Effector CD8-positive, alpha-beta T cell (primary cell): ENCODE measurements around the gene LCORL.
"Not testable (repeated sequence)": the region's sequence is repeated elsewhere in the genome, so short reads cannot be mapped to it uniquely, and the experiment has no call there.

ENCODE experiments used
- DNase-seq: peaks from one replicate; lab custom pipeline; 2025; lab: John Stamatoyannopoulos, UW

Gene LCORL

DNA sequence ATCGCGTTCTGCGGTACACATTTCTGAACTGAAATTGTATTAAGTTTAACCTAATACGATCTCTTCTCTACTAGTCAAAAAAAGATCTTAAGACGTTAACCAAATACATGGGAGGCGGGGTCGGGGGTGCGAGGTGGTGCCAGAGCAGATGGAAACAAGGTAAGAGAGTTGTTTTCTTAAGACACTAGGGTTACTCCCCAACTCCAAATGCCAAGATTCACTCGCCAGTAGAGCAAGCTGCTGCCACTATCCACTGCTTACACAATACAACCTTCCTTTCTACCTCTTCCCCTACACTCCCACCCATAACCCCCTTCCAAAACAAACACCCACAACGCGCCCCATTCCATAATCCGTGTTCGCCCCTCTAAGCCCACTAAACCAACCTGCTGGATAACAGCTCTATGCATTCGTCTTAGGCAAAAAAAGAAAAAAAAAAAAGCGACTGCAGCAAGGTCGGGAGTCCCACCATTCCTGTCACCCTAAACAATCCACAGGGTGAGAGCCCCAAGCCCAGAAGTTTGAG, 1.3 kb downstream of the LCORL start:
- DNase-seq: peak; percentile 3

- DNase-seq: no peak
These were observed 7.3 kb downstream of the LCORL start for GRCh38 chr4:18014269-18014668.

DNA sequence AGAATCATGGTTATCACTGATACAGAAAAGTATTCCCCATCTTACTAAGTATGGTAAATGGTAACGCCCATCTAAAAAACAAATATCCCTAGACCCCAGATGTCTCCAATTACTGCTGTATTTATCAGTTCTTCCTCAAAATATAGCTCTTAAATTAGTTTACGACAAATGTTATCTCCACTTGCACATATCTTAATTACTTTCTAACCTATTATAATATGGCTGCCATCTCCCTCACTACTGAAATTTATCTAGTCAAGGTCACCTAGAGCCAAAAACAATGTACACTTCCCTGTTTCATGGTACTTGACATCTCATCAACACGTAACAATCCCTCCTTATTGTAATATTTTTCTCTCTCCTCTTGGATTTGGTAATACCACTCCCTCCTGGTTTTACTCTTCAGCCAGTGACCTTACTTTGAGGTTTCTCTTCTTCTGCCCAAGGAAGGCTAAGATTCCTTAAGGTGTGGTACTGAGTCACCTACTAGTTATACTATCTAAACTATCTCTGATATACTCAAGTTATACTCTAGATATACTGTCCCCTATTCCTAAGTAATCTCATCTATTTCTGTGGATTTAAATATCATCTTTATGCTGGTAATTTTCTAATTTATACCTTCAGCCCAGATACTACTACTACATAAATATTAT, 8.6 kb downstream of the LCORL start:
- no peak for DNase-seq

- DNase-seq: no peak
These were observed 9.3 kb downstream of the LCORL start for GRCh38 chr4:18012134-18012806.

DNA sequence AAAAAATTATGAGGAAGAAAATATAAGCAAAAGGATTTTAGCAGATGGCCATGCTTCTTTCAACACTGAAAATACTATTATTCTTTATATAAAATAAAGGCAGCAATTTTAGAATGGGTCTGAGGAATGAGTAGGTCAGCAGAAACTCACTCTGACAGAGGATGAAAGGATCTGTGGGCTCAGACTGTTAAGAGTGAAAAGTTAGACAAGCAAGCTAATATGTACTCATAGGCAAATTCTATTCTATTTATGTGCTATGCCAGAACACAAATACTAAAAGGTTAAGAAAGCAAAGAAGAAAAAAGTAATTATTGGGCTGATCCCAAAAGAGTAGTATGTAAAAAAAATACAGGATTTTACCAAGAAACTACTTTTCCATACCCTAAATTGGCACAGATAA, 13.9 kb downstream of the LCORL start:
- no peak for DNase-seq

DNA sequence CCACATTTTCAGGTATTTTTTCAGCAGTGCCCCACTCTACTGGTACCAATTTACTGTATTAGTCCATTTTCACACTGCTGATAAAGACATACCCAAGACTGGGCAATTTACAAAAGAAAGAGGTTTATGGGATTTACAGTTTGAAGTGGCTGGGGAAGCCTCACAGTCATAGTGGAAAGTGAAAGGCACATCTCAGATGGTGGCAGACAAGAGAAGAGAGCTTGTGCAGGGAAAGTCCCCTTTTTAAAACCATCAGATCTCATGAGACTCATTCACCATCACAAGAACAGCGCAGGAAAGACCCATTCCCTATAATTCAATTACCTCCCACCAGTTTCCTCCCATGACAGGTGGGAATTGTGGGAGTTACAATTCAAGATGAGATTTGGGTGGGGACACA, 15.1 kb downstream of the LCORL start:
- DNase-seq: not testable (repeated sequence)

GRCh38 chr4:17997129-17997528, 24.4 kb downstream of the LCORL start:
- DNase-seq: no peak

DNA sequence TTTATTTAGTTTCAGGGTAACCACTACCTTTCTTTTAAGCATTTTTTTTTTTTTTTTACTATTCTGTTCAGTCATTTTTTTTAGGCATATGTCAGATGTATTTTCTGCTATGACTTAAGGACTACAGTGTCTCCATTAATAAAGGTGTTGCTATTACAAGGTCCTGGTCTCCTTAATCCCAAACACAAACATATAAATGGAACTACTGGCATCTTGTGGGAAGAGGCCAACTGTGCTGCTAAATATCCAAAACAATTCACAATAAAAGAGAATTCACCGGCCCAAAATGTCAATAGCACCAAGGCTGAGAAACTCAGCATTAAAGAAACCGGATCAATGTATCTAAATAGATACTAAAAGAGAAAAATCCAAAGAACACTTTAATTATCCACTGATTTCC, 26.4 kb downstream of the LCORL start:
- no peak for DNase-seq

- DNase-seq: no peak
These were observed 35.7 kb downstream of the LCORL start for GRCh38 chr4:17985832-17986231.

GRCh38 chr4:17981063-17981462, 40.5 kb downstream of the LCORL start:
- no peak for DNase-seq

DNA sequence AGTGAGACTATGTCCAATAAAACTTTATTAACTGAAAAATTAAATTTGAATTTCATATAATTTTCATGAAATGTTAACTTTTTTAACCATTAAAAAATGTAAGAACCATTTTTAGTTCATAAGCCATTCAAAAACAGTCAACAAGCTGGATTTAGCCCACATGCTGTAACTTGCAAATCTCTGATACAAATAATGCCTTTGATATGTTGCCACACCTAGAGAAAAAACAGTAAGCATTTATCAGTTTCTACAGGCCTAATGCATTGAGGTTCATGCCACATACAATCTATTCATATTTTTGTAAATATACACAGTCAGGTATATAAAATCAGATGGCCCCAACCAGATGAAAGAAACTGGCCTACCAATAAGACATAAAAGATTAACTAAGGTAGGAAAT, 52.8 kb downstream of the LCORL start:
- DNase-seq: no peak

DNA sequence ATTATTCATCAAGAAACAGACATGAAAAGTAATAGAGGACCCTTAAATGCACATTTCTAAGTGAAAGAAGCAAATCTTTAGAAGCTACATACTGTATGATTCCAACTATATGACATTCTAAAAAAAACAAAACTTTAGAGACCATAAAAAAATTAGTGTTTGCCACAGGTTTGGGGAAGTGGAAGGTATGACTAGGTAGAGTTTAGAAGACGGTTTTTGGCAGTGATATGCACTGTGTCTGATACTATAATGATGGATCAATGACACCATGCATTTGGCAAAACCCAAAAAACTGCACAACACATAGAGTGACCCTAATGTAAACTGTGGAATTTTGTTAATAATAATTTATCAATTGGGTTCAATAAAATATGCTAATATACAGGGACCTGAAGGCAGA, 54.5 kb downstream of the LCORL start:
- DNase-seq: no peak

- no peak for DNase-seq
These were observed 55.2 kb downstream of the LCORL start for GRCh38 chr4:17966312-17966711.

- DNase-seq: no peak
These were observed 57.0 kb downstream of the LCORL start for GRCh38 chr4:17964576-17964975.

- DNase-seq: no peak
These were observed 59.4 kb downstream of the LCORL start for GRCh38 chr4:17962171-17962570.

GRCh38 chr4:17961249-17961648, 60.3 kb downstream of the LCORL start:
- DNase-seq: no peak

DNA sequence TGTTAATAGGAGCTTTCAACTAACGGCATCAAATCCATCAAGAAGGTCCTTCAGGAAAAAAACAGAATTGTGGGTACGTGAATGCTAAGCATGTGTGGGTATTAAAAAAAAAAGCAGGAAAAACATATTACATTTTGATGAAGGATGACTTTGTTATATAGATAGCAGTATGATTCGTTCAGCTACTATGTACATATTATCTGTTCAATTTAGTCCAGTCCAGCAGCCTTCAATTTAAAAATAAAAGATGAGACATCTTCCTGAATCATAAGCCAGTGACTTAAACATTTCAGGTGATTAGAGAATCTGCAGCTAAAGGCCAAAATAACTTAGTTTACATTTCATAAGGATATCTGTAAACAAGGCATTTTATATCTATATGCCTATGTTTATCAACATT, 63.4 kb downstream of the LCORL start:
- DNase-seq: no peak

- DNase-seq: no peak
These were observed 63.9 kb downstream of the LCORL start for GRCh38 chr4:17957688-17958087.

- no peak for DNase-seq
These were observed 65.3 kb downstream of the LCORL start for GRCh38 chr4:17956245-17956644.

GRCh38 chr4:17945303-17945702, 76.3 kb downstream of the LCORL start:
- no peak for DNase-seq

- DNase-seq: no peak
These were observed 79.8 kb downstream of the LCORL start for GRCh38 chr4:17941731-17942130.

GRCh38 chr4:17939054-17939453, 82.5 kb downstream of the LCORL start:
- no peak for DNase-seq

DNA sequence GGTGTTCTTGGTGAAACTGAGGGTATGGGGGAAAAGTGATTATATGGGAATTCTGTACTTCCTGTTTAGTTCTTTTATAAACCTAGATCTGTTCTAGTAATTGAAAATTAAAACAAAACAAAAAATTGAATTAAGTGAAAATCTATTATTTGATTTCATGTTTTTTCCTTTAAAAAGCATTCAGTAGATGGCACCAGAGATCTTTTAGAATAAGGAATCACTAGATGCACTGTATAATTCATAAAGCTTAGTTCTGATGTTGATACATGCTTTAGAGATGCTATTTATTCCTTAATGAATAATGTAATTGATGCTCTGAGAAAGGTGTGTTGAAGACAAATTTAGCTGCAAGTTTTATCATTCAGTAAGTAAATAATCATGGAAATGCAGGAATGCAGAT, 87.3 kb downstream of the LCORL start:
- no peak for DNase-seq

- no peak for DNase-seq
These were observed 88.4 kb downstream of the LCORL start for GRCh38 chr4:17933126-17933525.
